Right lobe of liver (tissue), 4 donors: Measurements from ENCODE around the gene CDKN2D.

Experiments
- POLR2A ChIP-seq: fragments of 450-650 bp; IDR thresholded peaks from one replicate; pipeline ENCODE4 v1.6.1; 2017; ENCODE audit warnings: antibody characterized with exemption, mild to moderate bottlenecking
- TF ChIP-seq, protein P1 (sequence below), 4 donors: fragments of 200-600 bp in 3 of 4; fragments of 450-650 bp in 1 of 4; IDR thresholded peaks; one replicate each; pipeline versions ENCODE4 v1.5.1 to v1.8.0; 2016 to 2022; ENCODE audit warnings: antibody characterized with exemption in 4 of 4, mild to moderate bottlenecking in 2 of 4
- donor health status: DM: no; HTN: no; CAD: no.
- donor health status: DM: no; HTN: no; CAD: no.
- donor health status: DM: no; HTN: yes; CAD: no.

DNA sequence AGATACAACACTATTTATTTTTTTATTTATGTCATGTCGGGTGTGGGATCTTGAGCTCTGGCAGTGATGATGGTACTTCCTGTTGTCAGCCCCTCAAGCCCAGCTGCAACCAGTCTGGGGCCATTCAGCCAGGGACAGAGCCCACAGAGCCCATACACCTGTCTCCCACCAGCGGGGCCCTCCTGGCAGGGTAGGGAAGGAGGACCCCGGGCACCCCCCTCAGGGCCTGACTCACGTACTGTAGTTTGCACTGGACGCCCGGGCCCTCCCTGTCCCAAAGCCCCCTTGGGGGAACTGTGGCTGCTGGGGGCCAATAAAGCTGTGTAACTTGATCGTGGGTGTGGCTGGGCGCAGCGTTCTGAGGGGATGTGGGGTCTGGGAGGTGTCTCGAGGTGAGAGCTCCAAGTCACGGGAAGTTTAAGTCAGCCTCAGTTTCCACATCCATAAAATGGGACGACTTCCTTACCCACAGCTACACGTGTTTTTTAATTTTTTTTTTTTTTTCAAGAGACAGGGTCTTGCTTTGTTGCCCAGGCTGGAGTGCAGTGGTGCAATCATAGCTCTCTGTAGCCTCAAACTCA lies 15.6 kb downstream of the CDKN2D start:
- TF ChIP-seq, protein P1, sequence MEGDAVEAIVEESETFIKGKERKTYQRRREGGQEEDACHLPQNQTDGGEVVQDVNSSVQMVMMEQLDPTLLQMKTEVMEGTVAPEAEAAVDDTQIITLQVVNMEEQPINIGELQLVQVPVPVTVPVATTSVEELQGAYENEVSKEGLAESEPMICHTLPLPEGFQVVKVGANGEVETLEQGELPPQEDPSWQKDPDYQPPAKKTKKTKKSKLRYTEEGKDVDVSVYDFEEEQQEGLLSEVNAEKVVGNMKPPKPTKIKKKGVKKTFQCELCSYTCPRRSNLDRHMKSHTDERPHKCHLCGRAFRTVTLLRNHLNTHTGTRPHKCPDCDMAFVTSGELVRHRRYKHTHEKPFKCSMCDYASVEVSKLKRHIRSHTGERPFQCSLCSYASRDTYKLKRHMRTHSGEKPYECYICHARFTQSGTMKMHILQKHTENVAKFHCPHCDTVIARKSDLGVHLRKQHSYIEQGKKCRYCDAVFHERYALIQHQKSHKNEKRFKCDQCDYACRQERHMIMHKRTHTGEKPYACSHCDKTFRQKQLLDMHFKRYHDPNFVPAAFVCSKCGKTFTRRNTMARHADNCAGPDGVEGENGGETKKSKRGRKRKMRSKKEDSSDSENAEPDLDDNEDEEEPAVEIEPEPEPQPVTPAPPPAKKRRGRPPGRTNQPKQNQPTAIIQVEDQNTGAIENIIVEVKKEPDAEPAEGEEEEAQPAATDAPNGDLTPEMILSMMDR (IDR thresholded peaks at IDR 0.05): no peak
- no peak for TF ChIP-seq POLR2A
